Measurements from ENCODE around the gene RFTN1. TPM values are rescaled to one million over a fixed set of nuclear protein-coding genes. Genes with fewer than 3 reads are reported as not detected.

Gene RFTN1
- total and polyA plus RNA-seq, 2 of the 8 experiments (the other 6 are each of a cell fraction or from before 2014, with no cell fraction given), result 4.6 to 6.7 TPM

DNA sequence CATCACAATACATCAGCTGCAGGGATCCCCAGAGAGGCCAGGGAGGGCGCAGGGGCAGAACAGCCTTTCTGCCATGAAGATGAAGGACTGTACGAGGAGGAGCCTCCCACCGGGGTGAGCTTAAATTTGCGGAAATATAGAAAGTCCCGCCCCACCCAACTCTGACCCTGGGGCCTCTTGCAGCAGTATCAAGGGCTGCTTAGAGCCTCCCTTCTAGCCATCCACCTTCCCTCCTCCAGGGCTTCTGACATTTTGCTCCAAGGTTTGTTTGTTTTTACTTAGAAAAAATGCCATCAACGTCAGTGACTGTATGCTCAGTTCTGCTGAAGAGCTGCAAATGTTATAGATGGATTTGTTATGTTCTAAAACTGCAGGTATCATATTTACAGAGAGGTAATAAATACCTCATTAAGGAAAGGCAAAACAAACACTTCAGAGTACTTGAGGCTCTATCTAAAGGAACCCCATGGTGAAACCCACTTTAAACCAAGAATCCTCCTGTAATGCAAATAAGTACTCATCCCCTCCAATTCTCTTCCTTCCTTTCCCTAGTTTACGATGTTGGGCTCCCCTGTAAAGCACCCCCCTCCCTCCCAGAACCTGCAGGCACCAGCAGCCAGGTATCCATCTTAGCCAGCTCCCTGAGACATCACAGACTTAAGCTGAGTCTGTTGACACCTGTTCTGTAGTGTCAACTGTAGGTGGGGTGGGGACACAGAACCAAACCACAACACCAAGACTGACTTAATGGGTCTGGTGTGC, 30.5 kb downstream of the RFTN1 start:
- 42% methylated on average over 6 of the region's 7 CpGs; no CpG with 5 or more reads in 1 of the 2 experiments for WGBS, 2 experiments (ENCODE audit: extremely low coverage in 1 of 2, insufficient coverage in 1 of 2, insufficient read length in 1 of 2, insufficient replicate concordance in 2 of 2, low coverage in 1 of 2, low lambda C conversion rate in 2 of 2, missing lambda C conversion rate in 1 of 2)
- H2BK5ac ChIP-seq (ENCODE audit: low read depth, low read length), result no peak overlapping the region
- no peaks in the 10 kb centered on the region for H3K23me2 ChIP-seq (ENCODE audit: low read depth, low read length)
- peak overlapping the region in 1 of 2 experiments; percentile 42; a peak in 2 of 4 replicates for H3K4me2 ChIP-seq (ENCODE audit: insufficient read depth in 1 of 2, low read depth in 2 of 2, low read length in 2 of 2)
- ChIA-PET POLR2A (ENCODE audit: partially characterized antibody) (interaction anchor here (1.1 to 1.8 kb wide), 4 partner anchors 9 to 38 kb away, joined by 3 to 6 read pairs (median 4); no protein-coding TSS in a partner anchor), CTCF (ENCODE audit: partially characterized antibody) (interaction anchor here (0.7 to 1.6 kb wide), 10 partner anchors 12 to 116 kb away, joined by 3 to 7 read pairs (median 3); no protein-coding TSS in a partner anchor)
- peak overlapping the region; percentile 8 for H2BK120ac ChIP-seq (replicated peaks; ENCODE audit: low read depth, low read length)
- H4K91ac ChIP-seq (replicated peaks; ENCODE audit: insufficient read length, low read length), result no peak overlapping the region
- H2AFZ ChIP-seq (ENCODE audit: low read length), result no peak overlapping the region
- H2BK20ac ChIP-seq (ENCODE audit: low read length), result no peak overlapping the region
- no peak overlapping the region for H3K18ac ChIP-seq (ENCODE audit: extremely low read depth, low read length)
- H2AK5ac ChIP-seq (ENCODE audit: low read depth, low read length), result no peak overlapping the region
- H3K9ac ChIP-seq (replicated peaks in 1 of 4; ENCODE audit: extremely low read depth in 1 of 4, low read depth in 3 of 4, low read length in 3 of 4), result no peak overlapping the region
- no peak overlapping the region for H3K14ac ChIP-seq (ENCODE audit: insufficient read length)
- H3K79me1 ChIP-seq (ENCODE audit: low read depth, low read length), result no peaks in the 10 kb centered on the region
- H3K23ac ChIP-seq (ENCODE audit: insufficient read length), result no peak overlapping the region
- peaks cover 6 to 26% (median 18%) of the 10 kb centered on the region in 4 experiments; a peak in 6 of 7 replicates for H3K4me1 ChIP-seq (replicated peaks in 1 of 4; ENCODE audit: control insufficient read depth in 3 of 4, insufficient read depth in 4 of 4, low read length in 3 of 4)
- H3K36me3 ChIP-seq (ENCODE audit: control insufficient read depth in 2 of 4, insufficient read depth in 4 of 4, low read length in 3 of 4), result no peaks in the 10 kb centered on the region; a peak in 1 of 8 replicates
- H3K79me2 ChIP-seq (ENCODE audit: control insufficient read depth in 1 of 2, insufficient read depth in 2 of 2, low read length in 2 of 2), result no peaks in the 10 kb centered on the region; a peak in 1 of 4 replicates
- FAIRE-seq, result peak; percentile 79
- peak; percentile 55 to 64 for DNase-seq (ENCODE audit: low read depth in 1 of 2, low spot score in 2 of 2)
- no peak overlapping the region for H2BK15ac ChIP-seq (ENCODE audit: low read length)
- H3K4me3 ChIP-seq (ENCODE audit: extremely low read depth in 1 of 4, insufficient read depth in 2 of 4, low read depth in 3 of 4, low read length in 4 of 4), result peak overlapping the region in 1 of 4 experiments; percentile 31; a peak in 1 of 8 replicates
- H3K56ac ChIP-seq (replicated peaks; ENCODE audit: insufficient read length, low read depth, low read length), result no peak overlapping the region
- H3K4ac ChIP-seq (replicated peaks; ENCODE audit: insufficient read length, low read depth, low read length), result no peak overlapping the region
- no peaks in the 10 kb centered on the region for H3K9me3 ChIP-seq (ENCODE audit: insufficient read depth in 2 of 2, low read depth in 1 of 2, low read length in 1 of 2)
- H2BK12ac ChIP-seq (ENCODE audit: low read depth, low read length), result no peak overlapping the region
- 0 out of 2 replicates have a peak overlapping the region, but pooled peaks have one; percentile 11 for H4K8ac ChIP-seq (ENCODE audit: extremely low read depth, insufficient read depth, low read length)
- no peak overlapping the region for H4K5ac ChIP-seq (ENCODE audit: insufficient read length, low read depth, low read length)
- no peaks in the 10 kb centered on the region for H4K20me1 ChIP-seq (replicated peaks in 1 of 2; ENCODE audit: control insufficient read depth in 1 of 2, insufficient read depth in 2 of 2, low read length in 2 of 2)
- H3K27me3 ChIP-seq (replicated peaks in 1 of 4; ENCODE audit: control insufficient read depth in 3 of 4, extremely low read depth in 1 of 4, insufficient read depth in 3 of 4, low read length in 3 of 4), result no peaks in the 10 kb centered on the region
- no peak overlapping the region for H3K27ac ChIP-seq (ENCODE audit: low read depth, low read length)
- peak in 1 of 2 experiments; percentile 24 for TF ChIP-seq BCL11A (IDR thresholded peaks at IDR 0.05; ENCODE audit: low read depth in 2 of 2, low read length in 2 of 2)
- no peak for TF ChIP-seq MAFK (IDR thresholded peaks at IDR 0.05; ENCODE audit: low read depth, low read length)
- TF ChIP-seq SP1 (IDR thresholded peaks at IDR 0.05; ENCODE audit: low read depth, low read length), result peak; percentile 75; the same call in 1 of the 2 replicates
- TF ChIP-seq SIN3A (conservative IDR thresholded peaks at IDR 0.05 in 1 of 2, IDR thresholded peaks at IDR 0.05 in 1 of 2; ENCODE audit: low read depth in 1 of 2, low read length in 2 of 2), result no peak
- TF ChIP-seq TBP (IDR thresholded peaks at IDR 0.05; ENCODE audit: low read depth, low read length), result no peak
- TF ChIP-seq EP300 (IDR thresholded peaks at IDR 0.05; ENCODE audit: borderline replicate concordance in 1 of 2, low read depth in 2 of 2, low read length in 2 of 2), result 0 out of 3 replicates have a peak, but pooled peaks of 1 of the 2 experiments have one; percentile 45
- no peak for TF ChIP-seq SP4 (IDR thresholded peaks at IDR 0.05; ENCODE audit: low read length)
- TF ChIP-seq RAD21 (IDR thresholded peaks at IDR 0.05 in 1 of 2, conservative IDR thresholded peaks at IDR 0.05 in 1 of 2; ENCODE audit: low read depth in 2 of 2, low read length in 2 of 2), result peak in 1 of 2 experiments; percentile 13; a peak in 1 of 4 replicates
- peak; percentile 67; the same call in 1 of the 2 replicates for TF ChIP-seq TCF12 (IDR thresholded peaks at IDR 0.05; ENCODE audit: low read depth, low read length)
- TF ChIP-seq POLR2A (IDR thresholded peaks at IDR 0.05; ENCODE audit: control extremely low read depth in 1 of 2, low read depth in 2 of 2, low read length in 2 of 2), result no peak
- TF ChIP-seq HDAC6 (IDR thresholded peaks at IDR 0.05; ENCODE audit: low read depth, low read length), result no peak

Measured in H1 (cell line).